HEK293 (cell line): ENCODE data around the gene PUM2.

Experiments used
- ZNF138 ChIP-seq: fragments of 450-650 bp; formaldehyde crosslinking; IDR thresholded peaks from 2 replicates; pipeline ENCODE4 v1.5.1; 2016; ENCODE audit warnings: missing biosample characterization, missing genetic modification characterization, borderline replicate concordance
- ZNF335 ChIP-seq: fragments of 450-650 bp; formaldehyde crosslinking; conservative IDR thresholded peaks from 2 replicates; pipeline ENCODE4 v1.5.1; 2016; ENCODE audit warnings: missing biosample characterization, missing genetic modification characterization
- ZNF747 ChIP-seq: fragments of 450-650 bp; formaldehyde crosslinking; IDR thresholded peaks from 2 replicates; pipeline ENCODE4 v1.5.1; 2016; ENCODE audit warnings: missing biosample characterization, missing genetic modification characterization
- TF ChIP-seq, protein P1 (sequence below): fragments of 450-650 bp; formaldehyde crosslinking; IDR thresholded peaks from 2 replicates; pipeline ENCODE4 v1.5.1; 2016; ENCODE audit warnings: missing biosample characterization, missing genetic modification characterization
- TF ChIP-seq, protein P2 (sequence below): fragments of 450-650 bp; IDR thresholded peaks from 2 replicates; pipeline ENCODE4 v1.5.1; 2018; ENCODE audit warnings: missing biosample characterization, mild to moderate bottlenecking, missing genetic modification characterization
- TF ChIP-seq, protein P3 (sequence below): fragments of 450-650 bp; formaldehyde crosslinking; IDR thresholded peaks from 2 replicates; pipeline ENCODE4 v1.5.1; 2016; ENCODE audit warnings: missing biosample characterization, missing genetic modification characterization

DNA sequence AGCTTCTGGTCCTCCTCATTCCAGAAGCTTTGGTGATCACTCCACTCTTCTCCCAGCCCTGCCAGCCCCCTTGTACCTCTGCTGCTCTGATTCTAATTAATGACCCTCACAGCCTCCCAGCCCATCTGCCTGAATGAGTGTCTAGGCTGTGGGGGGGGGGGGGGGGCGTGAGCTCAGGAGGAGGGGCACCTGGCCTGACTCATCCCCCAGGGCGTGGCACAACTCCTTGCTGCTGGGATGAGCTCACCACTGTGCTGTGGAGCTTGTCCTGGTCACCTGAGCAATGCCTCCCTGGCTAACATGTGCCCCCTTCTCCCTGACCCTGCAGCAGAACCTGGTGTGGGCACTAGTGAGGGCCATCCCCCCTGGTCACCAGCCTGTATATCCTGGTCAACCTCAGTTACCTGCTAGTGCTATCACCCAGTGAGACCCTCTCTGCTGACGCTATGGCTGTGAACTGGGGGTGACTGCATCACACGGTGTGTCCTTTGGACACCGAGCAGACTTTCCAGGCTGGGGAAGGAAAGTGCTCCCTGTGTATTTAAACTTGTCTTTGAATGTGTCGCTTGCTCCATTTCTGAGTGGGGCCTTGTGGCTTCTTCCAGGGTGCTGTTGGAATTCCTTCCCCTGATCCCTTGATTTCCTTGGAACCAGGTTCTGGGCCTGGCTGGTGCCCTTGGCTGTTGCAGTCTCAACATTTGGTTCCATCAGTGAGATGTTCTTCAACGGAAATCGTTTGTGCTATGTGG, 41.5 kb upstream of the PUM2 start:
- TF ChIP-seq, protein P1, sequence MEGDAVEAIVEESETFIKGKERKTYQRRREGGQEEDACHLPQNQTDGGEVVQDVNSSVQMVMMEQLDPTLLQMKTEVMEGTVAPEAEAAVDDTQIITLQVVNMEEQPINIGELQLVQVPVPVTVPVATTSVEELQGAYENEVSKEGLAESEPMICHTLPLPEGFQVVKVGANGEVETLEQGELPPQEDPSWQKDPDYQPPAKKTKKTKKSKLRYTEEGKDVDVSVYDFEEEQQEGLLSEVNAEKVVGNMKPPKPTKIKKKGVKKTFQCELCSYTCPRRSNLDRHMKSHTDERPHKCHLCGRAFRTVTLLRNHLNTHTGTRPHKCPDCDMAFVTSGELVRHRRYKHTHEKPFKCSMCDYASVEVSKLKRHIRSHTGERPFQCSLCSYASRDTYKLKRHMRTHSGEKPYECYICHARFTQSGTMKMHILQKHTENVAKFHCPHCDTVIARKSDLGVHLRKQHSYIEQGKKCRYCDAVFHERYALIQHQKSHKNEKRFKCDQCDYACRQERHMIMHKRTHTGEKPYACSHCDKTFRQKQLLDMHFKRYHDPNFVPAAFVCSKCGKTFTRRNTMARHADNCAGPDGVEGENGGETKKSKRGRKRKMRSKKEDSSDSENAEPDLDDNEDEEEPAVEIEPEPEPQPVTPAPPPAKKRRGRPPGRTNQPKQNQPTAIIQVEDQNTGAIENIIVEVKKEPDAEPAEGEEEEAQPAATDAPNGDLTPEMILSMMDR (tag by site-specific recombination): no peak
- TF ChIP-seq, protein P2, sequence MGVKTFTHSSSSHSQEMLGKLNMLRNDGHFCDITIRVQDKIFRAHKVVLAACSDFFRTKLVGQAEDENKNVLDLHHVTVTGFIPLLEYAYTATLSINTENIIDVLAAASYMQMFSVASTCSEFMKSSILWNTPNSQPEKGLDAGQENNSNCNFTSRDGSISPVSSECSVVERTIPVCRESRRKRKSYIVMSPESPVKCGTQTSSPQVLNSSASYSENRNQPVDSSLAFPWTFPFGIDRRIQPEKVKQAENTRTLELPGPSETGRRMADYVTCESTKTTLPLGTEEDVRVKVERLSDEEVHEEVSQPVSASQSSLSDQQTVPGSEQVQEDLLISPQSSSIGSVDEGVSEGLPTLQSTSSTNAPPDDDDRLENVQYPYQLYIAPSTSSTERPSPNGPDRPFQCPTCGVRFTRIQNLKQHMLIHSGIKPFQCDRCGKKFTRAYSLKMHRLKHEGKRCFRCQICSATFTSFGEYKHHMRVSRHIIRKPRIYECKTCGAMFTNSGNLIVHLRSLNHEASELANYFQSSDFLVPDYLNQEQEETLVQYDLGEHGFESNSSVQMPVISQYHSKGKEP (tag by site-specific recombination): no peak
- TF ChIP-seq, protein P3, sequence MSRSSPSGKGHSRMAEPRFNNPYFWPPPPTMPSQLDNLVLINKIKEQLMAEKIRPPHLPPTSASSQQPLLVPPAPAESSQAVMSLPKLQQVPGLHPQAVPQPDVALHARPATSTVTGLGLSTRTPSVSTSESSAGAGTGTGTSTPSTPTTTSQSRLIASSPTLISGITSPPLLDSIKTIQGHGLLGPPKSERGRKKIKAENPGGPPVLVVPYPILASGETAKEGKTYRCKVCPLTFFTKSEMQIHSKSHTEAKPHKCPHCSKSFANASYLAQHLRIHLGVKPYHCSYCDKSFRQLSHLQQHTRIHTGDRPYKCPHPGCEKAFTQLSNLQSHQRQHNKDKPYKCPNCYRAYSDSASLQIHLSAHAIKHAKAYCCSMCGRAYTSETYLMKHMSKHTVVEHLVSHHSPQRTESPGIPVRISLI (tag by site-specific recombination): no peak
- no peak for TF ChIP-seq ZNF335 (tag by site-specific recombination)
- TF ChIP-seq ZNF138 (tag by site-specific recombination): no peak
- no peak for TF ChIP-seq ZNF747 (tag by site-specific recombination)
